HG02852 (cell line): Measurements from ENCODE around the gene ZNF423.

Experiments
- ATAC-seq: cut with Tn5 transposase; IDR thresholded peaks from one replicate; pipeline ENCODE4 v1.9.1; 2021; ENCODE audit warnings: mild to moderate bottlenecking, moderate library complexity; ENCODE audit not compliant: unreplicated experiment

The ZNF423 gene

DNA sequence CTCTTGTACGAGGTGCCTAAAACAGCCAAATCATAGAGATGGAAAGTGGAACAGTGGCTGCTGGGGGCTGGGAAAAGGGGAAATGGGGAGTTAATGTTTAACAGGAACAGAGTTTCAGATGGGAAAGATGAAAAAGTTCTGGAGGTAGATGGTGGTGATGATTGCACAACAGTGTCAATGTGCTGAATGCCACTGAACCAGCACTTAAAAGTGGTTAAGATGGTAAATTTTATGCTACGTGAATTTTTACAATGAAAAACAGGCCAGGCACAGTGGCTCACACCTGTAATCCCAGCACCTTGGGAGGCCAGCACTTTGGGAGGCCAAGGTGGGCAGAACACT is 351.9 kb downstream of the ZNF423 start:
- no peak for ATAC-seq

DNA sequence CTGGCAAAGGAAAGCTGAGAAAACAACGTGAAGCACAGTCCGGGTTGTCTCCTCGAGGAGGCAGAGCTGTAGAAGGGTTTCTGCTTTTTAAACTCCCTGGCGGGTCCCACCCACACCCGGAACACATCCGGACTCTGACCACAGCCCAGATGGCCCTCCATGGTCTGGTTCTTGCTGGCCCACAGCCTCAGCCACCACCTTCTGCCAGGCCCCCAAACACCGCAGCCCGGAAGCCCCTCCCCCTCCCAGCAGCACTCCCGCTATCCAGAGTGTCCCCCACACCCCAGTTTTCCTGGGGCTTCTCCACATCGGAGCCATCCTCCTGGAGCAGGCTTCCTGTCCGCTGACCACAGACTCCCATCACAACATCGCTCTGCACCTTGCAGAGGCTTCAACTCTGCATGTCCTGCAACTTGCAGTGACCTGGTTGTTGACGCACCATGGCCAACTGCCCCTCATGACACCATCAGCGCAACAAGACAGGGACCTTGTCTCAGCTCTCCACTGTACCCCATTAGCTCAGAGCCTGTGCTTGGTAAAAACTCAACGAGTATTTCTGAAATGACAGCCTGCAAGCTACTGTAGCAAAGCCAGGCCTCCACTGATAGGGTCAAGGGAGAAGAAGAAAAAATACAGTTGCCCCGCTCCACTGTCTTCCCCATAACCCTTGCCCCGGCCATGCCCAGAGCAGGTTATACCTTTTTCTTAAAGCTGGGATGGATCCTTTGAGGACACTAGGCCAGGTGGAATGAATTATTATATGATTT is 352.5 kb downstream of the ZNF423 start:
- peak; percentile 79 for ATAC-seq

DNA sequence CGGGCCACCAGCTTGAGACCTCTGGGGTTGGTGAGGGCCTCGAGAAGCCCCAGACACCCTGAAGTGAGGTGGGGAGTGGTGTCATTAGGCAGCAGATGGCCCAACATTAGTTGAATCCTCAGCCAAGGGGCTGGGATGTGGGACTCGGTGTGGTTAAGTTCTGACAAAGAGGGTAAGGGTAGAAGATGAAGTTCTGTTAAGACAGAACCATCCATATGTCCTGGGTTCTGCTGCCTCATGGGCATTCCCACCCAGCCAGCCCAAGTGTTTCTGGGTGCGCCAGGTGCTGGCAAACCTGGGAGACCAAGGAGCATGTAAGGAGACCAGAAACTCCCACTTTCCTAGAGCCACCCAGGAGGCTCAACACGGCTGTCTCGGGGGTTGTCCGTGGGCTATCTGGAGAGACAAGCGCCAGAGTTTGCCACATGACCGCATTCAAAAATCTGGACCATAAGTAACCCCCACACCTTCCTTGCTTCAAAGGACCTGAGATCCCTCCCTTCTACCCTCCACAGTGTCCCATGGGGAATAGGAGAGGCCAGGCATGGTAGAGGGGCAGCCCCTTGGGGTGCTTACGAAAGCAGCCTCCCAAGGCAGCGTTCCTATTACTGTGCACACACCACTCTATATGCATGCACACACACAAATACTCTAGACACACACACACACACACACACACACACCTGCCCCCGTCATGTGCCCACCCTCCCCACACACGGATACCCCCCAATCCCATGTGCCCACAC is 353.6 kb downstream of the ZNF423 start:
- ATAC-seq = no peak

DNA sequence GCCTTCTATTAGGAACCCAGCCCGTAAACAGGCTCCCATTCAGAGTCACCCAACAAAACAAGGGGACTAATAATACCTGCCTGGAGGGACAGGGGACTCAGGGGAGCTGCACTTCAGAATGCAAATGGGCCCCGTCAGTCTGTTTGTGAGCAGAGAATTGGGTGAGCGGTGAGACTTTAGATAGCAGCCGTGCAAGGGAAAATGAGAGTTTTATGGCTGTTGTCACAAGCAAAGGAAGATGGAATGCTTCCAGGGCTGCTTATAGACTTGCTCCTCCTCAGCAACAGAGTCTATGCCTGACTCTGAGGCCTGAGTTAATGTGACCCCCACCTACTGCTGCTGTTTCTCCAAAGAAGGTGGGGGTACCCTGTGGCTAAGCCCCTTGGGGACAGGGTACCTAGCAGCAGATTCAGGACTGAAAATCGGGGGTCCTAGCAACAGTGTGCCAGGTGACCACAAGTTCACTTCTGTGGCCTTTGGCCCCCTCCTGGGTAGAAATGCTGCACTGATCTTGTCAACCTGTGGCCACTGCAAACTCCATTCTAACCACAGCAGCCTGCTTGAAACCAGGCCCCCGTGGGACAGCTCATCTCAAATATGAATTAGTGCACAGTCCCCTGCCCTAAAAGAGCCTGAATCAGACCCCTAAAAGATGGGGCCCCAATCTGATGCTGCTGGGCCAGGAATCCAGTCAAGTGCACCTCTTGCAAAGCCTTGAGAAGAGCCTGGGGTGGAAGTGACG is 355.9 kb downstream of the ZNF423 start:
- no peak for ATAC-seq

DNA sequence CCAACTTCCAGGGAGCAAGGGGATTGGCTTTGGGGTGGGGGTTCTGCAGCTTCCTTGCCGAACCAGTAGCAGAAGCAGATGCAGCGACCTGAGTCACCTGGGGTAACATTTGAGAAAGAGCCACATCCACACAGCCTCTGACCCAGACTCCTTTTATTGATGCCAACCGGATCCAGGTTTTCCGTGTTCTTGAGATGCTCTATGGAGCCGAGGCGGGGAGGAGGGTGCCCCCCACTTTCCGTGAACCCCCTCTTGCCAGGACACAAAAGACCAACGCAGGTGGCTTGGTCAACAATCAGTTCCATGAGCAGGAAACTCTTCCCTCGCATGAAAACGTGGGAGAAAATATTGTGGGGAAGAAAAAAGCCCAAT is 356.5 kb downstream of the ZNF423 start:
- no peak for ATAC-seq

DNA sequence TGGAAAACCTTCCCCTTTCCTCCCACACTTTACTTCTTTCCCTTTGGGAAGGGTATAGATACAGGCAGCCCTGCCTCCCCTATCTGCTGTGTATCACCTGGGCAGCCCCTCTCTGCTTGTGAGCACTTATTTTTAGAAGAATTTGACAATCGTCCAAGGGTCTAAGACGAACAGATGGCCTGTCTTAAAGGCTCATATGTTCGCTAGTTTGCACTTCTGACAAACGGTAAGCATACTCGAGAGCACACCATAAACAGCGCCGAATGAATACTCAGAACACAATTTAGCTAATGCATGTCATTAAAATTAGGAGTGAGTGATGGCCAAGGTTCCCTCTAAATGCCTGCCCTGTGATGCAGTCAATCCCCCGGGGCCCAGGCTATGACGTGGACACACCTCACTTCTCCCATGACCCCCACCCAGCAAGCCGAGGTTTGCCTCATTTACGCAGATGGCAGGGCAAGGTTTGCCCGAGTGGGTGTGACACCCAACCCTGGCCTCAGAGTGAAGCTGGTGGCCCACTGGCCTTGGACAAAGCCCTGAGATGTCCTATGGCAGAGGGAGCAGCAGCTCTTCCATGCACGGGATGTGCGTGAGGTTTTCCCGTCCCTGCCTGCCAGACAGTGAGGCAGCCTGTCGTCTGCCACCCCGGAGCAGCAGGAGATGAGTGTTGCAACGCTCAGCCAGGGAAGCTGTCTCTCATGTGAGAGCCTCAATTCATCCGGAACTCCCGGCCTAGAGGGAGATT is 357.1 kb downstream of the ZNF423 start:
- no peak for ATAC-seq

DNA sequence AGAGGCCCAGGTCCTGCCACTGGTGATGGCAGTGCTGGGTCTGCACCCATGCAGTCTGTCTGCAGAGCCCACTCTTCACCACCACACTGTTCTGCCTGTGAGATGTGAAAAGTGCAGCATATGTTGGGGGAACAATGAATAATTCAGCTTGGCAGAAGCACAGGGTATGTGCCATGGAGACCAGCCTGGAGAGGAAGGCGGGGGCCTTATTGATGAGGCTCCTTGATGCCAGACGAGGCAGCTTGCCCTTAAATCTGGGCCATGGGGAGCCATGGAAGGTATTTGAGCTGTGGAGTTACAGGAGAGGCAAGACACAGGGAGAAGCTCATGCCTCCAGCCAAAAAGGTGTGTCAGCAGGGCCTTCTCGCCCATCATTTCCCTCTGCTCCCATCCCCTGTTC is 357.6 kb downstream of the ZNF423 start:
- no peak for ATAC-seq

DNA sequence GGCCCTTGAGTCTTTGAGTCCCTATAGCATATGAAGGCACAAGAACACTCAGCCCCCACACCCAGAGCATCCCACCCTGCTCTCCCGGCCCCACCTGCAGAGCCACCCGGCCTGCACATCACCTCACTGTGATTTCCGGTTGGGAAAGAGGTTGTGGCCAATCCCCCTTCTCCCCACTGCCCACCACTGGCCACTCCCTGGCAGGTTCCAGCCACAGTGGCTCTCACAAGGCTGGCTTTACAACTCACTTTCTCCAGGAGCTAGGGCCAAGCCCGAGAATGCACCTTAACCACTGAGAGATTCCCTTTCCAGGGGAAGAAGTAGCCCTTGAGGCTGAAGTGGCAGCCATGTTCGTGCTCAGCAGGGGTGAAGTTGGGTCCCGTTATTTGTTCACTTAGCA is 358.4 kb downstream of the ZNF423 start:
- no peak for ATAC-seq

DNA sequence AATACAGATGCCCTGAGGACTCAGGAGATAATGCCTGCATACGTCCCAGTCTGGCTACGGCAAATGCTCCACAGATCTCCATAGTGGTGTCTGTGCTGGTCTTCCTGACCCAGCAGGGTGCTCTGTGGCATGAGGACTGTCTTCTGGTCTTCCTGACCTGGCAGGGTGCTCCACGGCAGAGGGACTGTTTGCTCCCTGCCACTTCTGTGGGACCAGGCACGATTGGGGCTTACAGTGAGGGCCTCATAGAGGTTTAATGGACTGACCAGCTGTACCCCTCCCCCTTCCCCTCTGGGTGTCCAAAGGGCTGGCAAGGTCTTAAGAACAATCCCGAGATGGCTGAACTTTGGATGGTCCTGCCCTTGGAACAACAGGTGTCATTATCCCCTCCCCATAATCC is 359.3 kb downstream of the ZNF423 start:
- ATAC-seq = no peak

DNA sequence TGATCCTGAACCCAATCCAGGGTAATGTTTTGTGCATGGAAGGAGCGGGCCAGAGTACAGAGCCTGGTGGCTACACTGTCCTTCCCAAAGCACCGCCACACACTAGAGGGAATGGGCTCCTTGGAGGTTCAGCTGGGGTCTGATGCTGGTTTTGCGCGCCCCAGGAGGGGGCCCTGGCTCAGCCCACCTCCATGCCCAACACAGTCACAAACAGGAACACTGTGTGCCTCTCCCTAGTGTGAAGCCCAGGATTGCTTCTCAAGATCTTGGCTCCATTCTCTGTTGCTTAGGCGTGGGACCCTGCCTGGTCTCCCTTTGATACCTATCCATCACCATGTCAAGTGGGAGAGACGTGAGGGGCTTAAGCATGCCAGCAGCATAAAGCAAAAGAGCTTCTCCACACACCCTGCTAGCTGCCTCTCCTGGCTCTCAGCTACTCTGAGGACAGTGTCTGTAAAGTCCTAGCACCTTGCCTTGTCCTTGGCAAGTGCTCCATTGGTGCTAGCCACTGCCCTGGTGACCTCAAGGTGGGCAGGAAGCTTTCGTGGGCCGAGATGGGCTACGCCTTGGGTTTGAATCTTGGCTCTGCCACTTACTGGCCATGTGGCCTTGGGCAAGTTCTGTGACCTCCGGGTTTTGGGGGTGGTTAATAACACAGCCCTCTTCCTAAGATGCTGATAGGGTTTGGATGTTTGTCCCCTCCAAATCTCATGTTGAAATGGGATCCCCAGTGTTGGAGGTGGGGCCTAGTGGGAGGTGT is 360.1 kb downstream of the ZNF423 start:
- ATAC-seq = no peak

DNA sequence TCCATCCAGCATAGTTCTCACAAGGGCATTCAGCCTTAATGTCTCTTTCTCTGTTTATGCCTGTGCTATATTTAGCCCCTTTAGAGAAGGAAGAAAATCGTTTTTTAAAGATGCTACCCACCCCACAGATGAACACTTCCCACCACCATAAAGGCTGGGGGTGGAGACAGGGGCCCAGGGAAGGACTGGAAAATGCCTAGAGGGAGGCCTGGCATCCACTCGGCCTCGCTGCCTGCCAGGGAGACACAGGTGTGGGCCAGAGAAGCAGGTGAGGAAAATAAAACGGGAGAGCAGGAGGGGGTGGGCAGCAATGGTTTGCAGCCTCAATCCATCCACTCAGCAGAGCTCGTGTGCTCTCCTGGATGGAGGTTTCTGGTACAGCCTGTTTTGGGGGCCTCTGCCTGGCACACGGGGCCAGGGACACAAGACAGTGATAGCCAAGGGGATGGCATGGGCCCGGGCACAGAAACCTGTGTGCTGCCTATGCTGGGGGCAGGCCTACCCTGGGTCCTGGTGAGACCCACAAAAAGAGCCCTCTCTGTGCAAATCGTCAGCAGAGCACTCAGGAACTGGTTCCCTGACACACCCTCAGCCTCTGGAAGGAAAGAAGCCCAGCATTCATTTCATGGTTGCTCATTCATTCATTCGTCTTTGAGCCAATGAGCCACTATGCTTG is 360.9 kb downstream of the ZNF423 start:
- ATAC-seq = no peak

DNA sequence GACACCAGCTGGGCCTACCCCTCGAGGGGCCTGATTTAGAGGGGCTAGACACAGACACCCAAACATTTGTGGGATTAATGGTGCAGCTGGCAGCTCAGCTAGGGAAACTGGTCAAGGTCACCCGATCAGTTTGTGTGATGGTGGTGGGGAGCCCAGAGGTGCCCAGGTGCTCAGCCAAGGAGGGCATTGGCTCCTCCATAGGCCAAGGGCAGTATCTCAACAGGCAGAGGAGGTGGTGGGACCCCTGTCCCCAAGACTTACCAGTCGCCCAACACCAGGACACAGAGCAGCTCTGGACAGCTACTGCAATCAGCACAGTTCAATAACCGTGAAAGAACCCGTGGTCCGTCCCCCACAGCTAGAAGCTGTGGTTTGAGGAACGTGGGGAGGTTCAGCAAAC is 361.4 kb downstream of the ZNF423 start:
- no peak for ATAC-seq

DNA sequence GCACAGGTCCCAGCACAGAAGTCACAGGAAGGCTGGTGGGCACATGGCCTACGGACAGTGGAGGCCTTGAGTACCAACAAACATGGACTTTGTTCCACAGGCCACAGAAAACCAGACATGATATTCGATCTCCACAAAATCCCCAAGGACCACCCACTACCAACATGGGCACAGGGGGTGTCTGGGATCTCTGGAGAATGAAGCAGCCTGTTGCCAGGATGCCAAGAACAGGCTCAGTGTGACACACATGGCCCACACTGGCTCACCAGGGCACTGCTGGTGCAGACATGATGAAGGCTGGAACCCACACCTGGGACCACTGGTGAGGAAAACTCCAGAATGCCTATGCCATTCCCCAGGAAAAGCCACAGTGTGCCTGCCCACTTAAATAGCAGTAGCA is 362.1 kb downstream of the ZNF423 start:
- no peak for ATAC-seq

DNA sequence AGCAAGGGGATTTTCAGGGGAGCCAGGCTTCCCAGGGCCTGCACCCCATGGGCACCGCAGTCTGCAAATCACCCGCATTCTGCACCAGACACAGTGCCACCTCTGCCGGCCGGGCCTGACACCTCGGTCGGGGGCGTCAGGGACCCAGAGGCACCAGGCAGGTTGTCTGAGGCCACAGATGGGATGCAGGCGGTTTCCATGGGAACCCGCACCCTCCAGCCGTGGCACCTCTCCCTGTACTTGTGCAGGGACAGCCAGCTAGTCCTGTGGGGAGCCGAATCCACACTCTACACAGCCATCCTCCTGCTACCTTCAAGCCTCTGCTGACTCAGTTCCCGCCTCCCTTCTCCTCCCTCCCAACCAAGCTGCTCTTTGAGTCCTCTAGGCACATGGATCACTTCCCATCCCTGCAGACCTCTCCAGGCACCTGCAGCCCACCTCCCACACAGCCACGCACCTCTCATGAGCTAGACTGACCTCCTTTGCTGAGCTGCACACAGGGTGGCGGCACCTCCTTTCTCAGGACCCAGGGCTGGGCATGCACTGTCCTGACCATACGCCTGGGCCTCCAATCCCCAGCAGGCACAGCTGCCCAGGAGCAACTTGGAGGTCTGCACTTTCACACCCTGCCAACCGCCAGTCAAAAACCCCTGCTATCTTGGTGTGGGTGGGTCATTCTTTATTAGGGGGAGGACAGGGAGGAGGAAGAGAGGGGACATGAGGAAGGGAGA is 362.9 kb downstream of the ZNF423 start:
- no peak for ATAC-seq

DNA sequence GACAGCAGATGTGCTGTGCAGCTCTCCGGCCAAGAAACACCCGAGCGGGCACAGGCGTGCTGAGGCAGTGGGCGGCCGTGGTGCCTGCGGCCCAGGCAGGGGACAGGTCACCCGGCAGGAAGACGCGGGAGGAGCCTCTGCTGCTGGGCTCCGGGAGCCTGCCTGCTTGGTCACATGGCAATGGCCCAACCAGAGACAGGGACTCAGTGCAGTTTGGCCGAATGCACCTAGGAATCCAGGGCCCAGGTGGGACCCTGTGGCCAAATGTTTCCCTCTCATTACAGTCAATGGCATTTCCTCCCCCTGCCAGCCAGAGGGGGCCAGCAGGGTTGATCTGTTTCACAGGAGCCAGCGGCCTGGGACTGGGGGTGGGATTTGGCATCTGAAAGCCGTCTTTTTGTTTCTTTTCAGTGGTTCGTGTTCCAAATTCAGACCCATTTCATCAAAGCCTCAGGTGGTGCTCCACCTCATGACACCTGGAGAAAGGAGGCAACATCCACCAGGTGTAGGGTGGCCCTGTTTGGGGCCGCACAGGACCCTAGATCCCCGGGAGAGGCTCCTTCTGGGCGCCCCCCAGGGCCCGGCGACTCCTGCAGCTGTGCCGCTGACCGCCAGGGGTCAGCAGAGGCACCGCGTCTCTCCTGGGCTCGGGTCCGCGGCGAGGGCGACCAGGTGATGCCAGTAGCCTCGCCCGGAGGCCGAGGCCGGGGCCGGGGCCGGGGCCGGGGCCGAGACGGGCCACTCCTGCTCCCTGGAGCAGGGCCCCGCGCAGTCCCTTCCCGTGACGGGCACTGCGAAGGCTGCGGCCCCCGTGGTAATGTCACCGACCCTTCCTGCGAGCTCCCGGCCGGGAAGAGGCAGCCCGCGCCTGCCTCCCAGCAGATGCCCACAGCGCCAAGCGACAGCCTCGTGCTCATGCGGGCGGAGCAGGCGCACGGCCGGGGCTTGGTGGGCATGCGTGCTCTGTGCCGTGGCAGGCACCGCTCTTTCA is 363.8 kb downstream of the ZNF423 start:
- ATAC-seq = peak; percentile 58

DNA sequence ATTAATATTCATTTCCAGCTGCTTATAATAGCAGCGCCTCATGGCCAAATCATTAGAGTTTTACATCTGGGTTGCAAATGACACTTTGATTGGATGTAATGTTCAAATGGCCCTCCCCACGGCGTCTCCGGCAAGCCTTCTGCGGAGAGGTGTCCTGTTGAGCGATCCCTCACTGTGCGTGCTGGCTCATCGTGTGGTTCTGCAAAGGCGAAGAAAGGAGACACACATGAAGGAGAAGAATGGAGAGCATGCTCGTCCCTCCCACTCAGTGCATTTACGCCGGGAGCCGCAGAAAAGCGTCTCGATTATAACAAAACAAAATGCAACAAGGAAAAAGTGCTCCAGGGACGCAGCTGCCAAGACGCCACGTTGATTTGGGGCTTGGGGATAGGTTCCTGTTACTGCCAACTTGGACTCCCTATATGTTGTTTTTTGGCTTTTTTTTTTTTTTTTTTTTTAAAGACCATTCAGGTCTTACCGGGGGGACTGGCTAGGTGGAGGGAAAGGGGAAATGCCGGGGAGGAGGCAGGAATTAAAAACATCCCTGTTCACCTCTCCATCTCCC is 364.7 kb downstream of the ZNF423 start:
- no peak for ATAC-seq

DNA sequence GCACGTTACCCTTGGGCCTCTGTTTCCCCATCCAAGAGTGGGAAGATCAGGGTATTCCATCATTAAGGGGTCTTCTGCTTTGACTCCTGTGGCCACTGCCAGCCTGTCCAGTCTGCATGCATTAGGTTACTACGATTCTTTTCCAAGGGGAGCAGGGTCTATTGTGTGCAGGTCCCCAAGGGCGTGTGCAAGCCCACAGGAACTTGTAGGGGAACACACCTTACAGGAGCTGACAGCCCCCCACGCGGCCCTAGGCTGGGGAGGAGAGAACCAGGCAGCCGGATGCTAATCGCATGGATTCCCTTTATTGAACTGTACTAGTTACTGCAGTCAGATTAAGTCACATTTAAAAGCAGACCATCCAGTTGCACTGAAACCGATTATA is 365.6 kb downstream of the ZNF423 start:
- no peak for ATAC-seq
